ENCODE results near the gene PRXL2B.
"Not testable (repeated sequence)": the region's sequence is repeated elsewhere in the genome, so short reads cannot be mapped to it uniquely, and the experiment has no call there.

PRXL2B gene

DNA sequence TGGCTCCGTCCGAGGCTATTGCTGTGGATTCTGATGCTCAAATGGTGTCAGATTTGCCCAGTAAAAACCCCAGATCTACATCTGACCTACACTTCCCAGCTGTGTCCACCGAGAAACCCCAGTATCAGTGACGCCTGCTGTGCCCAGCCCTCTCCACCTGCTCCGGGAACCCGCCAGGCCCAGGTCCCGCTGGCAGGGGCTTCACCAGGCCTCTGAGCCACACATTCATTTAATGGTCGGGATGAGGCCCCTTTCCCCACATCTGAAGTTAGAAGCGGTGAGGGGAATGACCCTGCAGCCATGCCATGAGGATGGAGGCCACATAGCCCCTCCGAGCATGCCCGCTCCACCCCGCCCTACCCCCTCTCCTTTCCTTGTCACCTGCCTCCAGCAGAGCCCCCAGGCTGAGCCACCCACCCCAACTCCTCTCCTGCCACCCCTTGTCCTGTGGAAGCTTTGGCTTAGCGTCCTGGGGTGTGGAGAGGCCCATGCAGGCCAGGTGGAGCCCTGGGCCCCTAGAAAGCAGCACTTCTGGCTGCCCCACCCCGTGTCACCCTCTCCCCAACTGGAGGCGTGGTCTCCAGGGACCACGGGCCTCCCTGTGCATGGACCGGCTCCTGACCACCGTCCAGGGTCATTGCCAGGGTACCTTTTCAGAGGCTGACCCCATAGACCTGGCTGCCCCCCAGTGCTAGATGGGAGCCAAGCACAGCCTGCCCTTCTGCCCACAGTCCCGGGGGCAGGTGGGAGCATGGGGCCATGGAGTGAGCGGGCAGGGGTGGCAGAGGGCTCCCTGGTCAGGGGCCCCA lies 22.4 kb upstream of the PRXL2B start:
- TF ChIP-seq CTCF (IDR thresholded peaks at IDR 0.05; ENCODE audit: unreplicated experiment in 3 of 3) = no peak
- Mint-ChIP-seq H3K4me3 (no peak overlapping the region), H3K36me3 (ENCODE audit: low read depth) (no peaks in the 10 kb centered on the region), H3K4me1 (no peaks in the 10 kb centered on the region), H3K27me3 (ENCODE audit: low read depth) (peaks cover 12% of the 10 kb centered on the region), H3K27ac (no peak overlapping the region), H3K9me3 (no peaks in the 10 kb centered on the region)

DNA sequence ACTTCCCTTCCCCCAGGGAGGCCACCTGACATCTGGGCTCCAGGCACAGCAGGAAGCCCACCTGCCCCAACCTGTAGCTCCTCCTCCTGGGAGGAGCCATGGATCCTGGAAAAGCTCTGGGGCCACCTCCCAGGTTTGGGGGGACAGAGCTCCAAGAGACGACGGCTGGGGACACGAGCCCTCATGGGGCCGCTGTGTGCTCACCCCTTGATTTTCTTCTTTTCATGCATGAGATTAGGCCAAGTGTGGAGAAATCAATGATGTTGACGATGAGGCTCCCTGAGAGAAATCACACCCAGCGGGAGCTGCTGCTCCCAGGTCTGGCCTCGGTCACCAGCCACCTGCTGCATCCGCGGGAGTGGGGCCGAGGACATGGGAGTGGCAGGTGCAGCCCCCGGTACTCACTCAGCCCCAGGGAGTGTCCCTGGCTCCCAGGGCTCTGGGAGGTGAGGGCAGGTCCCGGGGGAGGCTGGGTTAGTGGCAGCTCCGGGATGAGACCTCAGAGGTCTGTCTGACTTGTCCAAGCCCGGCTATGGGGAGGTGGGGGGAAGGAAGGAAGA lies 21.7 kb upstream of the PRXL2B start:
- Mint-ChIP-seq H3K27ac (peak overlapping the region in 2 of 3 experiments; percentile 26 to 61), H3K9me3 (no peaks in the 10 kb centered on the region), H3K4me1 (no peaks in the 10 kb centered on the region), H3K27me3 (ENCODE audit: low read depth) (peaks cover 12% of the 10 kb centered on the region), H3K36me3 (ENCODE audit: low read depth) (no peaks in the 10 kb centered on the region), H3K4me3 (peak overlapping the region in 1 of 3 experiments; percentile 36)
- TF ChIP-seq CTCF (IDR thresholded peaks at IDR 0.05; ENCODE audit: unreplicated experiment in 3 of 3) = no peak

DNA sequence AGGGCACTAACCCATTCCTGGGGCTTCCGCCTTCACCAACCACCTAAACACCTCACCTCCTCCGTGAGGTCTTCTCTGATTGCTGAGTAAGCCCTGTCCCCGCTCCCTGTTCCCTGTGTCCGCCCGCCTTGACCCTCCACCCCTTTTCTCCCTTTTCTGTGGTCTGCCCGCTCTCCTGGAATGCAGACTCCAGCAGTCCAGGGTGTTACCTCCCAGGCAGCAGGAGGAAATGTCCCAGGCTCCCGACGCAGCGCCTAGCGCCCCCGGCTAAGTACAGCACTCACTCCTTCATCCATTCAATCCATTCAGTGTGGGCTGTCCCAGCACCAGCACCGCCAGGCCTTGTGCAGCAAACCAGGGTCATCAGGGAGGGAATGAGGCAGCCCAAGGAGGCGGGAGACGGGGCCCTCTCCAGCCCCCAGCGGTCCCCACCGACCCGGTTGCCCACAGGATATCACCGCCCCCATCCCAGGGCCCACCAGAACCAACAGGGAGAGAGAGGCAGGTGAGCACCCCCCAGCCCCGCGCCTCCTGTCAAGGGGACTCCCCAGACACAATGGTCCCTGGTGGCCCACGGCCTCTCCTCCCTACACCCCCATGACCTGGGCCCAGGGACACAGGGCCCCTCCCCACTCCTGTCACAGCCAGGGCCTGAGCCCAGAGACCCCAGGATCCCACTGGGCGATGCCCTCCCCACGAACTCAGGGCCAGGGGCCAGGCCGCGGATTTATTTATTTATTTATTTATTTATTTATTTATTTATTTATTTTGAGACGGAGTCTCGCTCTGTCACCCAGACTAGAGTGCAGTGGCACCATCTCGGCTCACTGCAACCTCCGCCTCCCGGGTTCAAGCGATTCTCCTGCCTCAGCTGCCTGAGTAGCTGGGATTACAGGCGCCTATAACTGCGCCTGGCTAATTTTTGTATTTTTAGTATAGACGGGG lies 20.2 kb upstream of the PRXL2B start:
- Mint-ChIP-seq H3K27me3 (ENCODE audit: low read depth) (peaks cover 12% of the 10 kb centered on the region), H3K36me3 (ENCODE audit: low read depth) (no peaks in the 10 kb centered on the region), H3K4me1 (no peaks in the 10 kb centered on the region), H3K27ac (peak overlapping the region in 1 of 3 experiments; percentile 59), H3K9me3 (no peaks in the 10 kb centered on the region), H3K4me3 (peak overlapping the region in 1 of 3 experiments; percentile 32)
- TF ChIP-seq CTCF (IDR thresholded peaks at IDR 0.05; ENCODE audit: unreplicated experiment in 3 of 3) = no peak

DNA sequence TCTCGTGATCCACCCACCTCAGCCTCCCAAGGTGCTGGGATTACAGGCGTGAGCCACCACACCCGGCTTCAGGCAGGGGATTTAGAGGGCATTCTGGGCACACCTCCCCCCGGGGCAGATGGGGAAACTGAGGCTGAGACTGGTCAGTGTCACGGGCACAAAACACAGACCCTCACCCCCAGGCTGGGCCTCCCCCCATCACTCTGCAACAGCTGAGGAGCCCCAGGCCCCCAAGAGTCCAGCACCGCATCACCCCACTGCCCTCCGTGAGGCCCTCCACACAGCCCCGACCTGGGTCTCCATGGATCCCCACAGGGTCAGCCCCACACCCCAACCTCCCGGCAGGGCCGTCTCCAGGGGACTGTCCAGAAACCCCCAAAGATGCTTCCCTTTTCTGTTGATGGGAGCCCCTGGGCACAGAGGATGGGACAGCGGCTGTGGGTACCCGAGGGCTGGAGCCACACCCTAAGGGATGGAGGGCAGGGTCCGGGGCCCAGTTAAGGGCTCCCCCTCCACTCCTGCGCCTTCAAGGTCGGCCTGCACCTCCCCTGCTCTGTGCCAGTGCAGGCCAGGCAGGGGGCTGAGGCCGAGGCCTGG lies 19.4 kb upstream of the PRXL2B start:
- no peak for TF ChIP-seq CTCF (IDR thresholded peaks at IDR 0.05; ENCODE audit: unreplicated experiment in 3 of 3)
- H3K27ac Mint-ChIP-seq = no peak overlapping the region

GRCh38 chr1:2568187-2568816 lies 18.3 kb upstream of the PRXL2B start:
- not testable (repeated sequence) for H3K27ac Mint-ChIP-seq; H3K4me3 Mint-ChIP-seq; H3K4me1 Mint-ChIP-seq; H3K9me3 Mint-ChIP-seq; H3K36me3 Mint-ChIP-seq (ENCODE audit: low read depth)
- H3K27me3 Mint-ChIP-seq (ENCODE audit: low read depth) = peaks cover 16% of the 10 kb centered on the region

More for the DNA sequence above, 19.4 kb upstream of the PRXL2B start:
- peaks cover 12% of the 10 kb centered on the region for H3K27me3 Mint-ChIP-seq (ENCODE audit: low read depth)
- no peaks in the 10 kb centered on the region for H3K4me1 Mint-ChIP-seq
- H3K36me3 Mint-ChIP-seq (ENCODE audit: low read depth) = no peaks in the 10 kb centered on the region
- no peak overlapping the region for H3K4me3 Mint-ChIP-seq
- no peaks in the 10 kb centered on the region for H3K9me3 Mint-ChIP-seq

All from nephron (organoid).